GM18861 (cell line): Measurements from ENCODE around the gene DHX8.
A peak's percentile ranks its signal among the peaks of the same experiment; 100 is the strongest.

Experiments used
- ATAC-seq: cut with Tn5 transposase; IDR thresholded peaks from one replicate; pipeline ENCODE4 v1.9.1; 2021; ENCODE audit not compliant: unreplicated experiment

DHX8 gene

GRCh38 chr17:43517615-43518386, 34.0 kb downstream of the DHX8 start:
- ATAC-seq: peak; percentile 56

DNA sequence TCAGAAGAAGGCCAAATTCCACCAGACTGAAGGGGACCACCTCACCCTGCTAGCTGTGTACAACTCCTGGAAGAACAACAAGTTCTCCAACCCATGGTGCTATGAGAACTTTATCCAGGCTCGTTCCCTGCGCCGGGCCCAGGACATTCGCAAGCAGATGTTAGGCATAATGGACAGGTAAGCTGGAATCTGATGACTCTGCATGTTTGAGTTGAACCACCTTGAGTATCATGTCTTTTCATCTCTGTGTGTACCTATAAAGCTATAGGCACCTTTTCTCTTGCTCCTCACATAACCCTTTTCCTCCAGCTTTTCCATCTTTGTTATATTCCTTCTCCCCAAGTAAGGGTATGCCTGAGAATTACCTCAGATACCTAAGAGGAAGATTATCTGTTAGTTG, 37.6 kb downstream of the DHX8 start:
- ATAC-seq: no peak

GRCh38 chr17:43524945-43525575, 41.3 kb downstream of the DHX8 start:
- no peak for ATAC-seq

DNA sequence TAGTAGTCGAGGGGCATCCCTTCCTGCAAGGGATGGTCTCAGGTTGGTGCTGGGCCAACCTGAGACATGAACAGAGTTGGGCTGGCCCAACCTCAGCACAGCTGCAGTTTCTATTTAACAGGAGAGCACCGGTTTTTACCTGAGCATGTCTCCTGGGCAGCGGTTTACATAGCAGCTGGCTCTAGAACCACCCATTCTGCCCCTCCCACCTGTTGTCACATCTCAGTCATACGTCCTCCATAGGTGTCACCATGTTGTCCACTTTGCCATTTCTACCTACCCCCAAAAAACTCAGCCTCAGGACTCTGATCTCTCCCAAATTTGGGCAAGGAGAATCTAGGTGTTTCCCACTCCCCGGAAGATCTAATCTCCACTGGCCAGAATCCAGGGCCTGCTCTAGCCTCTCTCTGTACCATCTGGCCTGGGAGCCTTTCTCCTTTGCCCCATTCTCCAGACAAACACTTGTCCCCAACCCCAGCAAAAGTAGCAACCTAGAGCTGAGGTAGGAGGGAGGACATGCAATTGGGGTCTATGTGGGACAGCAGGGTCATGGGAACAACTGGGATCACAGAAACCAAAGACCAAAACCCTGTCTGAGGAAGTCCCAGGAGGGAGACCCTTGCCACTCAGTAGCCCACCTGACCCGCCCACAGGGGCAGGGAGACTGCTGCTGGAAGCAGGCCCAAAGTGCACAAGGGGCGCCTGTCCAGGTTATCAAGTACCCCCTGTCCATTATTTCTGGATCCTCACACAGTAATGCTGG, 43.3 kb downstream of the DHX8 start:
- ATAC-seq: no peak

DNA sequence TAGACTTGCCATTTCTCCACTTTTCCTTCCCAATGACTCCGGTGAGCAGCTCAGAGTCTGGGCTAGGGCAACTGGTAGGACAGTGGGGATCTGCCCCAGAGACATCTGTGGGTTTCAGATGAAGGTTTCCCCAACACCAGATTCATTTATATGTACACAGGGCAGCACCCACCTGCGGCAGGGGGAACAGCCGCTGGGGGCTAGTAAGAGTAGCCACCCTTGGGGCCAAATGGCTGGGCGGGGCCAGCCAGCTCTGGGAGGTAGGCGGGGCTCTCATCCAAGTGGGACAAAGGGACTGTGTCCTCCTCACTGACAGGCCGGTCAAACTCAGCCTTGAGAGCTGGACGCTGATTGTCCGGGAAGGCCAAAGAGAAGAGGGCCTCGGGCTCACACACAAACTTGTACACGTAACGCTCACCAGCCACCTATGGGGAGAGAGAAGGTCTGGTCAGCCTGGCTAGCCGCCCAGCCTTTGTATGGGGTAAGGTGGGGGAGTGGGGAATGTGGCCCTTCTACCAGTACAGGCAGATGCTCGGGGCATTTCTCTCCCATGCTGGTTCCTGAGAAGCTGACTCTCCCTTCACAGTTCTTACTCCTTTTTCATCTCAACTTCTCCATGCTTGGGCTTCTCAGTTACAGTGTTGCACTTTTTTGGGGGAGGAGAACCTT, 44.7 kb downstream of the DHX8 start:
- no peak for ATAC-seq

DNA sequence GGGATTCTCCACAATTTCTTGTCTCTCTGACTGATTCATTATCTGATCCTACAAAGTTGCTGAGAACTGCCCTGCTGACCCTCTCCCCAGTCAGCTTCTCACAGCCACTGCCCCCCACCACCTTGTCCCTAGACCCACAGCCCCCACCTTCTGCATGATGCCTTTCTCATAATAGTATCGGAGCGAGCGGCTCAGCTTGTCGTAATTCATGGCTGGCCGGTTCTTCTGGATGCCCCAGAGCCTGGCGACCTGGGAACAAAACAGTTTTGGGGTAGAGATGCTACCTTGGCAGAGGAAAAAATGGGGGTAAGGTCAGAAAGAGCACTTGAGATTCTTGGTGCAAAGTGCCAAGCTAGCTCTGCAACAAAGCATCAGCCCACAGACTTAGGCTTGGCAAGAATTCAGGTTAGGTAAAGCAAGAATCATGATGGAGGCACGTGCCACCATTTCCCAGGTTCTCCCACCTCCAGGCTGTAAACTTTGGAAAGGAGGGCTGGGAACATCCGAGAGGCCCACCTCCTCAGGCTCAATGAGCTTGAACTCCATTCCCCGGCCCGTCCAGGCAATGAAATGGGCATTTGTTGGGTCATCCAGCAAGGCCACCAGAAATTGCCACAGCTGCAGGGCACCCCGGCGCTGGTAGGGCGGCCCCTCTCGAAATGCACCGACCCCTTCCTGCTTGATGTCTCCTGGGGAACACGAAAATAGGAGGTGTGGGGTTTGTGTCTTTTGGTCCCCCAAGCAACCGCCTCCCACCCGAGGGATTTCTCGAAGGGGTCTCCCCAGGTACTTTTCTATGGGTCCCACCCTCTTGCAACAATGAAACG, 45.4 kb downstream of the DHX8 start:
- ATAC-seq: no peak

- ATAC-seq: no peak
Observed at GRCh38 chr17:43529947-43530287, 46.1 kb downstream of the DHX8 start.

- ATAC-seq: no peak
Observed at GRCh38 chr17:43530288-43531081, 46.7 kb downstream of the DHX8 start.

DNA sequence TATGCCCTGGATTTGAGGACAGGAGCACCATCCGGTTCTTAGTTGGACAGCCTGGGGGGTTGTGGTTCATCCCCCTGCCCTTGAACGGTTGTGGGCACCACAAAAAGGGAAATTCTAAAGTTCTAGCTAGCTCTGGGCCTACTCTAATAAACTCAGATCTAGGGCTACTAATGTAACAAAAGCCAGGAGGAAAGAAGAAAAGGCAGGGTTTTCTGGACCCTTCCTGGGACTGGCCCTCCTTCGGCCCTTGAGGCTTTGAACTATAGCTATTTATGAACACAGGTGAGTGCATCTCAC, 47.3 kb downstream of the DHX8 start:
- ATAC-seq: no peak

- ATAC-seq: no peak
Observed at GRCh38 chr17:43531955-43532354, 48.2 kb downstream of the DHX8 start.

DNA sequence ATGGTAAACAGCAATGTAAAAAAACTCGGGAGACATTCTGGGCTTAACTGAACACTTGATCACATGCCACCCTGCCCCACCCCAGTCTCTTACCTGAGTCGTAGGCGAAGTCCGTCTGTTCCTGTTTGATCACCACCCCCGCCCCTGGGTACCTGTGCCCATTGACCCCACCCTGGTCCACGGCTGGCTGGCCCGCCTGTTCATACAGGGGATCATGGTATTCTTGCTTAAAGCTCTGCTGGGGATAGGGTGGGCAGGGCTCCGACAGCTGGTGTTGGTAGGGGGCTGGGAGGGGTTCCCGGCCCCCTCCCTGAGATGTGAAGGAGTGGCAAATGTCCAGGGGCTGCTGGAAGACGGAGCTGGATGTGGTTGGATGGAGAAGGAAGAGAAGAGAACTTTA, 48.8 kb downstream of the DHX8 start:
- no peak for ATAC-seq

GRCh38 chr17:43533699-43534098, 49.9 kb downstream of the DHX8 start:
- no peak for ATAC-seq

- ATAC-seq: no peak
Observed at GRCh38 chr17:43534909-43535308, 51.1 kb downstream of the DHX8 start.

DNA sequence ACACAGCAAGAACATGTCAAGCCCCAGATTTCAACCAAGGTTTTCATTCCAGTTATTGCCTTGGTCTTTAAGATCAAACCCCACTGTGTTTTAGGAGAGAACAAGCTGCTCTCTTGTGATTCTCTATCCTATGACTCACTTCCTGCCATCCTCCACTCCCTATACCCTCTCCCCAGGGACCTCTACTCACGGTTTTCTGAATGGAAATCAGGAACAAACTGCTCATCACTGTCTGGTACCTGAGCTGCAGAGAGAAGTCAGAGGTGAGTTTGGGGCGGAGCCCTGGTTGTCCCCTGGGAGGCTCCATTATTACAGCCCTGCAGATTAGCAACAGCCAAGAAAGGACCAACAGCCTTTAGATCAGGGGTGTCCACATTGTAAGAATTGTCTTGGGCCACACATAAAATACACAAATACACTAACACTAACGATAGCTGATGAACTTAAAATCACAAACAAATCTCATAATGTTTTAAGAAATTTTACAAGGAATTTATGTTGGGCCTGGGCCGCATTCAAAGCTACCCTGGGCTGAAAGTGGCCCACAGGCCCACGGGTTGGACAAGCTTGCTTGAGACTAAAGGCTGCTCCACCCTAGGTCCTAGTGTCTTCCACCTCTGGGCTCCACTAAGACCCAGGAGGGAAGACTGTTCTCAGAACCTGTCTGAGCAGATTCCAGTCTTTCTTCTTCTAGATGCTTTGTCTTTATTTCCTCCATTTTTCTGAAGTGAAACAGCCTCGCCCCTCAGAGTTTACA, 52.6 kb downstream of the DHX8 start:
- no peak for ATAC-seq

DNA sequence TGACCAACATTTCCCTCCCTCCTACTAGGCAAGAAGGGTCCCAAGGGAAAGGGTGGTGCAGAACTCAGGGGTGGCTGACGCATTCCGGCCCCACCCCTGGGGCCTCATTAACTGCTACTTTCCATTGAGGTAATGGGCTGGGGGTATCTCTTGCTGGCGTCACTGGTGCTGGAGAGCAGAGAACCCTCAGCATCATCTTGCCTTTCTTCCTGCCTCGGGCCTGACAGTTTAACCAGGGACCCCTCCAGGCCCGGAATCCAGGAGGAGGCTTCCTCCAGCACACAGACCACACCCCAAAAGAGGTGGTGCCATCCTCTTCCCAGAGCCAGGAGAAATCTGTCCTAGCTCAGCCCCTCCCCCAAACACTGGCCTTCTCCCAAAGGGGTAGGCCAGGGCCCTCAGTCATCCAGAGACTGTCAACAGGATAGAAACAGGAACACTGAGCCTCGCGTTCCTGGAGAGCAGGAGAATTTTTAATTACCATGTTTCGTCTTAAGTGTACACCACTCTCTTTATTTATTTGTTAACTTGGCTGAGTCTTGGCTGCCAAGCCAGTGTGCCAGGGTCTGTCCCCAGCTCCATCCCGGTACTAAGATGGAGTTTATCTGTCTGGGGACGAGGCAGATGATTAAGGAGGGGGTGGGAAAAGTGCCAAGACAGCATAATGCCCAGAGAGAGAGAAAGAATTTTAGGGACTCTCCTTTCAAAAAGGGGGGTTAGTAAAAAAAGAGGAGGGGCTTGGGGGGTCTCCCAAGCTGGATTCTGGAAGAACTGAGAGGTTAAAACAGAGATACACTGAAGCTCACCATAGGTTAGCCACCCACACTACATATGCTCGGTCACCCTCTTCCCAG, 57.3 kb downstream of the DHX8 start:
- ATAC-seq: no peak

GRCh38 chr17:43542859-43543258, 59.1 kb downstream of the DHX8 start:
- no peak for ATAC-seq

GRCh38 chr17:43543300-43543699, 59.5 kb downstream of the DHX8 start:
- ATAC-seq: no peak

- no peak for ATAC-seq
Observed at GRCh38 chr17:43543771-43544575, 60.2 kb downstream of the DHX8 start.
